HG02884 (cell line): ENCODE data around the gene LRFN2.

ENCODE experiments used
- ATAC-seq: cut with Tn5 transposase; IDR thresholded peaks from one replicate; pipeline ENCODE4 v1.9.1; 2021; ENCODE audit warnings: mild to moderate bottlenecking, moderate library complexity; ENCODE audit not compliant: unreplicated experiment

LRFN2 gene

GRCh38 chr6:40439026-40439800, 148.0 kb downstream of the LRFN2 start:
- ATAC-seq = no peak

DNA sequence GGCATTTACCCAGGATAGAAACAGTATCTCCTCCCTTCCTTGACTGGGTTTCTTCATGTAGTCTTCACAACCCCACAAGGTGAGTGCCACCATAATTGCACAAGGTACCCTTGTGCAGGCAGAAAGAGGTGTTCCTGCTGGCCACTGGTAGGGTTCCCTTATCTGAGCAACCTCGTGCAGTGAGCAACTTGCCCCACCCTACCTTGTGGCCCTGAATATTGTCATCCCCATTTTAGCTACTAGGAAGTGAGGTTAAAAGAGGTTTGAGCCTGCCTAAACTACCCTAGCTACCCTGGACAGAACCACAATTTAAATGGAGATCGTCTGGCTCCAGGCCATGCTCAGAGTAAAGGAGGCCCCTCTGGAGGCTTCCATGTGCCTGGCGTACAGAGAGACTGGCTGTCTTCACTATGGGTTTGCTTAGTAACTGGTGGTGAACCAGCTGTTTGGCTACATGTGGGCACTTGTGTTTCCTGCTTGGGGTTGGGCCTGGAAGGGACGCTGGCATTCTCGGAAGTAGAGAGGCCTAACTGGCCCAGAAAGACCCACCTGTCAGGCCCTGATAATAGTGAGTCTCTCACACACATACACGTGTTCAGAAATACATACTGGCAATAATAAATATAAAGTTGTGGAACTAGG, 148.8 kb downstream of the LRFN2 start:
- no peak for ATAC-seq

DNA sequence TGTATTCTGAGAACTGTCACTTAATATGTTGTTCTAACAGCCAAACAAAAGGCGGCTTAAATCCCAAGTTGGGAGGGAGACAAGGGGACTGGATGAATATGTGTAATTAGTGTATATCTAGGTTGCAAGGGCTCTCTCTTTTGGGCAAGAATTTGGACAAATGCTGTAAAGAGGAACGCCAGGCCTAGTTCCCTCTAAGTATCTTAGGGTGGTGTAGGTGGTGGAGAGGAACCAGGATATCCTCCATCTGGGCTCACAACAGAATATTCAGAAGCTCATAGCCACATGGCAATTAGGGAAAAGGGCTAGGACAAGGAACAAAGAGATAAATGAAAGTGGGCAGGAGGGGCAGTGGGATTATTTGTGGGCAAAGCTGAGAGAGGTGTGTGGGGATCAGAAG, 149.5 kb downstream of the LRFN2 start:
- no peak for ATAC-seq

DNA sequence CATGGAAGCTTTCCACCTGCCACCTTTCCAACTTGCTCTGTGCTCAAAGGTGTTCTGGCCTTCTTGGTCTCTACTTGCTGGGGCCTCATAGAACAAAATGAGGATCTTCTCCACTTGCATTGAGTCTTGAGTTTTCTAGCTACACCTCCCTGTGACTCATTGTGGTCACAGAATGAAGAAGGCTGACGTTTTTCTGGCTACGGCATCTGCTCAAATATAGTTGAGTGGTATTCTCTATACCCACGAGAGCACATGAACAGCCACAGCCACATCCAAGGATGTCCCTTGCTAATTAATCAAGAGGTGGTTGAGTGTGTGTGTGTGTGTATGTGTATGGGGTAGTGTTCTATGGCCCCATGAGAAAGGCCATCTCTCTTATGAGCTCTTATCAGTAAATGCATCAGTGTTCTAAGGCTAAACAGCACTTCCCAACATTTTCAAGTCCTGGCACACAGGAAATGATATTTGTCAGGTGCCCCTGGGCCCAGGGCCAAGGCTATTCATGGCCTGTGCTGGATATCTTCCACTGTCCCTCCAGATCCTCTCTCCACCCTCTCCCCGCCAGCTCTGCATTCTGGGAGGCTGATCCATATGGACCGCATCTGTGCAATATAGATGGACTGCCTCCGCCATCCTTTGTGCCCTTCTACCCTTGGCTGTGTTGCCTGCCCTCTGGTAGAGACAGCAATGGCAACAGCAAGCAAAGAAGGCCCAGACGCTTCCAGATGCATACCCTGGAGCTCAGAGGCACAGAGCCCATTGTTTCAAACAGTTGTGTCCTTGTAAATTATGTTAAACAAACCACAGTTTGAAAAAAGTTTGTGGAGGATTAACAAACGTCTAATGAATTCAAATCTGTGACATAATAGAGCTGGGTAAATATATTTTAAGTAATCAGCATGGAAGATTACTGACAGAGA, 150.2 kb downstream of the LRFN2 start:
- no peak for ATAC-seq

- ATAC-seq = no peak
These were observed 154.2 kb downstream of the LRFN2 start for GRCh38 chr6:40432982-40433381.

DNA sequence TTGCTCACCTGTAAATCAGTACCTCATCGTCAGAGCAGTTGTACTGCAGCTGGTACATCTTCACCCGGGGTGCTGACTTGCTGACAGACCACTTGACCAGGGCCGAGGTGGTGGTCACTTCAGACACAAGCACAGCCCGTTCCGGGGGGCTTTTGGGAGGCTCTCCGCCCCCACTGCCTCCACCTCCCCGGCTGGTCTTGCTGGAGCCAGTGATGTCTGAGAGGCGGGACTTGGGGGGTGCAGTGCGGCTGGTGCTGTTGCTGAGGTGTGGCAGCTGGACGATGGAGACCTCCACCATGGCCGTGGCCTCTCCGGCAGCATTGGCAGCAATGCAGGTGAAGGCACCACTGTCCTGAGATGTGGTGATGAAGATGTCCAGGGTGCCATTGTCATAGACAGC, 155.5 kb downstream of the LRFN2 start:
- ATAC-seq = no peak

- no peak for ATAC-seq
These were observed 160.0 kb downstream of the LRFN2 start for GRCh38 chr6:40427196-40427595.

GRCh38 chr6:40426346-40427066, 160.7 kb downstream of the LRFN2 start:
- no peak for ATAC-seq

GRCh38 chr6:40425192-40425919, 161.8 kb downstream of the LRFN2 start:
- ATAC-seq = no peak

GRCh38 chr6:40422046-40422445, 165.1 kb downstream of the LRFN2 start:
- no peak for ATAC-seq

- no peak for ATAC-seq
These were observed 167.0 kb downstream of the LRFN2 start for GRCh38 chr6:40419946-40420728.

- no peak for ATAC-seq
These were observed 167.8 kb downstream of the LRFN2 start for GRCh38 chr6:40419377-40419776.

DNA sequence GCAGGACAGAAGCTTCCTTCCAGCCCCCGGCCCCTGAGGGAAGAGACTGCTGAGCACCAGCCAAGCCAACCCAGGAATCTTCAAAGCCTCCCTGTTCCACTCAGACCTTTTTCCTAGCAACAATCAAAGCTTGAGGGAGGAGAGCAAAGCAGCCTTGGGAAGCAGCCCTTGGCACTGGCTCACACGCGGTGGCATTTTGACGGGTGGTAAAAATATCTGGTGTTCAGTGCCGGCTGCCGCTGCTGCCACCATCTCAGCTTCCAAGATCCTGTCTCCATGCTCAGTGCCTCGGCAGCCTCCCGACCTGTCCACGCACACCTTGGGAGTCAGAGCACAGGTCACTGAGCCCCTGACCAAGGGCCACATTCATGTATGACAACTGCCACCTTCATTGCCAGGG, 170.1 kb downstream of the LRFN2 start:
- no peak for ATAC-seq

- no peak for ATAC-seq
These were observed 172.5 kb downstream of the LRFN2 start for GRCh38 chr6:40414617-40415016.

- no peak for ATAC-seq
These were observed 173.9 kb downstream of the LRFN2 start for GRCh38 chr6:40413239-40413638.

GRCh38 chr6:40411881-40412280, 175.3 kb downstream of the LRFN2 start:
- no peak for ATAC-seq

GRCh38 chr6:40410821-40411220, 176.3 kb downstream of the LRFN2 start:
- no peak for ATAC-seq

- ATAC-seq = no peak
These were observed 177.3 kb downstream of the LRFN2 start for GRCh38 chr6:40409716-40410397.
